K562 (cell line): Measurements from ENCODE around the gene CRLF1. TPM values are rescaled to one million over a fixed set of nuclear protein-coding genes. Genes with fewer than 3 reads are reported as not detected.

Source experiments
- GABPA ChIP-seq: fragments of 200-800 bp; sonication (Bioruptor generic); conservative IDR thresholded peaks from 2 replicates; pipeline ENCODE4 v1.6.1; 2016; ENCODE audit warnings: low read depth, missing genetic modification characterization, missing compliant biosample characterization
- NEUROD1 ChIP-seq: fragments of 150-350 bp; IDR thresholded peaks from 2 replicates; pipeline ENCODE4 v1.6.1; 2014; ENCODE audit warnings: borderline replicate concordance, low read length, low read depth; ENCODE audit not compliant: partially characterized antibody
- NFIX ChIP-seq: fragments of 250-450 bp; sonication (Bioruptor Pico); IDR thresholded peaks from 2 replicates; pipeline ENCODE4 v1.4.0; 2020; ENCODE audit warnings: low read depth, mild to moderate bottlenecking, moderate library complexity
- PCBP1 ChIP-seq: fragments of 200-400 bp; formaldehyde crosslinking; IDR thresholded peaks from 2 replicates; pipeline ENCODE4 v1.6.1; 2018; ENCODE audit warnings: mild to moderate bottlenecking, low read depth, low read length; ENCODE audit not compliant: poor library complexity, severe bottlenecking
- PTRF ChIP-seq: fragments of 450-650 bp; IDR thresholded peaks from 2 replicates; pipeline ENCODE4 v1.6.1; 2016; ENCODE audit warnings: mild to moderate bottlenecking, missing genetic modification characterization, missing compliant biosample characterization
- ZBED1 ChIP-seq: IDR thresholded peaks from 2 replicates; pipeline ENCODE4 v1.6.1; 2014
- polyA plus RNA-seq, 8 experiments: library from polyadenylated mRNA; depleted of rRNA in 4 of 8; stranded (reverse) in 5 of 8; unstranded in 3 of 8; fragments of >200 nt; fragmentation: Nextera tagmentation in 2 of 8; fragmentation: Illumina TruSeq in 1 of 8; extraction: Ambion mirVana in 2 of 8; extraction: Trizol in 1 of 8; gene quantifications; 2 replicates each; pipeline versions ENCODE4 v1.2.1 to v1.2.3, GENCODE V29; 2011 to 2014; ENCODE audit warnings: inconsistent platforms in 1 of 8, missing spikeins in 1 of 8
- total RNA-seq, 7 experiments: library from RNA; depleted of rRNA in 6 of 7; stranded (reverse); fragments of >200 nt in 6 of 7; fragmentation: Illumina TruSeq in 2 of 7; extraction: Trizol in 2 of 7; gene quantifications; 2 replicates each; pipeline versions ENCODE4 v1.2.1 to v1.2.3, GENCODE V29; 2011 to 2021; ENCODE audit warnings: low replicate concordance in 1 of 7
- TF ChIP-seq, protein P1 (sequence below), 2 experiments: fragments of 450-650 bp in 1 of 2; sonication (generic) in 1 of 2; formaldehyde crosslinking in 1 of 2; IDR thresholded peaks; 2 replicates each; pipeline versions ENCODE4 v1.7.1 to v1.9.0; 2016 to 2022; ENCODE audit warnings: inconsistent platforms in 1 of 2, mild to moderate bottlenecking in 1 of 2, missing genetic modification reagents in 1 of 2
- TF ChIP-seq, protein P2 (sequence below), 3 experiments: fragments of 200-800 bp in 1 of 3; fragments of 250-450 bp in 1 of 3; fragments of 450-650 bp in 1 of 3; sonication (Bioruptor Pico) in 1 of 3; sonication (Bioruptor generic) in 1 of 3; formaldehyde crosslinking in 1 of 3; IDR thresholded peaks; 2 replicates each; pipeline versions ENCODE4 v1.6.1 to v1.8.0; 2016 to 2022; ENCODE audit warnings: mild to moderate bottlenecking in 2 of 3, missing genetic modification characterization in 2 of 3, missing compliant biosample characterization in 1 of 3, moderate library complexity in 1 of 3
- TF ChIP-seq, protein P3 (sequence below): IDR thresholded peaks from 3 replicates; pipeline ENCODE4 v1.6.1; 2011; ENCODE audit warnings: borderline replicate concordance, mild to moderate bottlenecking; ENCODE audit not compliant: insufficient read length, insufficient read depth

The CRLF1 gene
- total and polyA plus RNA-seq, 9 of the 15 experiments (the other 6 are each of a cell fraction or from before 2014, with no cell fraction given): 0.85 to 3.6 (median 1.7) TPM

DNA sequence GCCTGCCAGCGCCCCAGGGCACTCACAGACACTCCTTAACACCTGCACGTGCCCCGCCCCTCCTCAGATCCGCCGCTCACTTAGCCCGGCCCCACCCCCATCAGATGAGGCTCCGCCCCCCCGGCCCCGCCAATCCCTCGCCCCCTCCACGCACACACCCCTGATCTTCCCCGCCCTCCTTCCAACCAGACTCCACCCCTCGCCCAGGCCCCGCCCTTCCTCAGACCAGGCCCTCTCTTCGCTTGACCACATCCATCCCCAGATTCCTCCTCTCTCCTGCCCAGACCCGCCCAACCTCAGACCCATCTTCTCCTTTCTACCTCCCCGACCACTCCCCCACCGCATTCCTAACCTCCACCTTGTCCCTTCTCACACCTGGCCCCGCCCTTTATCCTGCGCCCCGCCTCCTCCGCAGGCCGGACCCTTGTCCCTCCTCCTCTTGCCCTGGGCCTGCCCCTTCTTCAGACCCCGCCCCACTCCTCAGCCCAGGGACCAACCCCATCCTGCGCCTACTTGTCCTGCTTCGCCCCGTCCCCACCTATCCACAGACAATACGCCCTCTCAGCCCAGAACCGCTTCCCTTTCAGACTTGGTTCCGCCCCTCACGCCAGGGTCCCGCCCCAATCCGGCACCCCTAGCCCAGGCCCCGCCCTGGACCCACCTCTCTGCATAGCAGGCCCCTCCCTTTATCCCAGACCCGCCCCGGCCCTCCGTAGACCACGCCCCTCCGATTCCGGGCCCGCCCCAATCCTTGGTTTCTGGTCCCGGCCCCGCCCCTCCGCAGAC, 29.8 kb upstream of the CRLF1 start (continued):
- TF ChIP-seq, protein P1, sequence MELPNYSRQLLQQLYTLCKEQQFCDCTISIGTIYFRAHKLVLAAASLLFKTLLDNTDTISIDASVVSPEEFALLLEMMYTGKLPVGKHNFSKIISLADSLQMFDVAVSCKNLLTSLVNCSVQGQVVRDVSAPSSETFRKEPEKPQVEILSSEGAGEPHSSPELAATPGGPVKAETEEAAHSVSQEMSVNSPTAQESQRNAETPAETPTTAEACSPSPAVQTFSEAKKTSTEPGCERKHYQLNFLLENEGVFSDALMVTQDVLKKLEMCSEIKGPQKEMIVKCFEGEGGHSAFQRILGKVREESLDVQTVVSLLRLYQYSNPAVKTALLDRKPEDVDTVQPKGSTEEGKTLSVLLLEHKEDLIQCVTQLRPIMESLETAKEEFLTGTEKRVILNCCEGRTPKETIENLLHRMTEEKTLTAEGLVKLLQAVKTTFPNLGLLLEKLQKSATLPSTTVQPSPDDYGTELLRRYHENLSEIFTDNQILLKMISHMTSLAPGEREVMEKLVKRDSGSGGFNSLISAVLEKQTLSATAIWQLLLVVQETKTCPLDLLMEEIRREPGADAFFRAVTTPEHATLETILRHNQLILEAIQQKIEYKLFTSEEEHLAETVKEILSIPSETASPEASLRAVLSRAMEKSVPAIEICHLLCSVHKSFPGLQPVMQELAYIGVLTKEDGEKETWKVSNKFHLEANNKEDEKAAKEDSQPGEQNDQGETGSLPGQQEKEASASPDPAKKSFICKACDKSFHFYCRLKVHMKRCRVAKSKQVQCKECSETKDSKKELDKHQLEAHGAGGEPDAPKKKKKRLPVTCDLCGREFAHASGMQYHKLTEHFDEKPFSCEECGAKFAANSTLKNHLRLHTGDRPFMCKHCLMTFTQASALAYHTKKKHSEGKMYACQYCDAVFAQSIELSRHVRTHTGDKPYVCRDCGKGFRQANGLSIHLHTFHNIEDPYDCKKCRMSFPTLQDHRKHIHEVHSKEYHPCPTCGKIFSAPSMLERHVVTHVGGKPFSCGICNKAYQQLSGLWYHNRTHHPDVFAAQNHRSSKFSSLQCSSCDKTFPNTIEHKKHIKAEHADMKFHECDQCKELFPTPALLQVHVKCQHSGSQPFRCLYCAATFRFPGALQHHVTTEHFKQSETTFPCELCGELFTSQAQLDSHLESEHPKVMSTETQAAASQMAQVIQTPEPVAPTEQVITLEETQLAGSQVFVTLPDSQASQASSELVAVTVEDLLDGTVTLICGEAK (IDR thresholded peaks at IDR 0.05): peak; percentile 40; the same call in 1 of the 2 replicates
- TF ChIP-seq, protein P1 (CRISPR knock-in tag; IDR thresholded peaks at IDR 0.05): no peak
- TF ChIP-seq, protein P2, sequence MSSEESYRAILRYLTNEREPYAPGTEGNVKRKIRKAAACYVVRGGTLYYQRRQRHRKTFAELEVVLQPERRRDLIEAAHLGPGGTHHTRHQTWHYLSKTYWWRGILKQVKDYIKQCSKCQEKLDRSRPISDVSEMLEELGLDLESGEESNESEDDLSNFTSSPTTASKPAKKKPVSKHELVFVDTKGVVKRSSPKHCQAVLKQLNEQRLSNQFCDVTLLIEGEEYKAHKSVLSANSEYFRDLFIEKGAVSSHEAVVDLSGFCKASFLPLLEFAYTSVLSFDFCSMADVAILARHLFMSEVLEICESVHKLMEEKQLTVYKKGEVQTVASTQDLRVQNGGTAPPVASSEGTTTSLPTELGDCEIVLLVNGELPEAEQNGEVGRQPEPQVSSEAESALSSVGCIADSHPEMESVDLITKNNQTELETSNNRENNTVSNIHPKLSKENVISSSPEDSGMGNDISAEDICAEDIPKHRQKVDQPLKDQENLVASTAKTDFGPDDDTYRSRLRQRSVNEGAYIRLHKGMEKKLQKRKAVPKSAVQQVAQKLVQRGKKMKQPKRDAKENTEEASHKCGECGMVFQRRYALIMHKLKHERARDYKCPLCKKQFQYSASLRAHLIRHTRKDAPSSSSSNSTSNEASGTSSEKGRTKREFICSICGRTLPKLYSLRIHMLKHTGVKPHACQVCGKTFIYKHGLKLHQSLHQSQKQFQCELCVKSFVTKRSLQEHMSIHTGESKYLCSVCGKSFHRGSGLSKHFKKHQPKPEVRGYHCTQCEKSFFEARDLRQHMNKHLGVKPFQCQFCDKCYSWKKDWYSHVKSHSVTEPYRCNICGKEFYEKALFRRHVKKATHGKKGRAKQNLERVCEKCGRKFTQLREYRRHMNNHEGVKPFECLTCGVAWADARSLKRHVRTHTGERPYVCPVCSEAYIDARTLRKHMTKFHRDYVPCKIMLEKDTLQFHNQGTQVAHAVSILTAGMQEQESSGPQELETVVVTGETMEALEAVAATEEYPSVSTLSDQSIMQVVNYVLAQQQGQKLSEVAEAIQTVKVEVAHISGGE (CRISPR knock-in tag; IDR thresholded peaks at IDR 0.05): no peak
- TF ChIP-seq GABPA (tag): no peak
- TF ChIP-seq PTRF: no peak
- no peak for TF ChIP-seq ZBED1
- TF ChIP-seq NEUROD1: peak; percentile 12
- TF ChIP-seq, protein P3, sequence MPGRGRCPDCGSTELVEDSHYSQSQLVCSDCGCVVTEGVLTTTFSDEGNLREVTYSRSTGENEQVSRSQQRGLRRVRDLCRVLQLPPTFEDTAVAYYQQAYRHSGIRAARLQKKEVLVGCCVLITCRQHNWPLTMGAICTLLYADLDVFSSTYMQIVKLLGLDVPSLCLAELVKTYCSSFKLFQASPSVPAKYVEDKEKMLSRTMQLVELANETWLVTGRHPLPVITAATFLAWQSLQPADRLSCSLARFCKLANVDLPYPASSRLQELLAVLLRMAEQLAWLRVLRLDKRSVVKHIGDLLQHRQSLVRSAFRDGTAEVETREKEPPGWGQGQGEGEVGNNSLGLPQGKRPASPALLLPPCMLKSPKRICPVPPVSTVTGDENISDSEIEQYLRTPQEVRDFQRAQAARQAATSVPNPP: no peak
- no peak for TF ChIP-seq NFIX (CRISPR knock-in tag)
- TF ChIP-seq PCBP1: peak; percentile 36
